Esophagus squamous epithelium (tissue), 4 donors: Measurements from ENCODE around the gene CEMP1.

ENCODE experiments used
- CTCF ChIP-seq, 6 experiments: fragments of 450-650 bp in 4 of 6; fragments of 200-600 bp in 2 of 6; sonication (generic) in 2 of 6; IDR thresholded peaks; one replicate each; pipeline ENCODE4 v1.5.1; 2016 to 2019; ENCODE audit warnings: antibody characterized with exemption in 6 of 6, mild to moderate bottlenecking in 4 of 6, moderate library complexity in 4 of 6
- POLR2A ChIP-seq, 4 donors: fragments of 450-650 bp; IDR thresholded peaks; one replicate each; pipeline ENCODE4 v1.6.1; 2017; ENCODE audit warnings: antibody characterized with exemption in 4 of 4, mild to moderate bottlenecking in 4 of 4, moderate library complexity in 3 of 4

DNA sequence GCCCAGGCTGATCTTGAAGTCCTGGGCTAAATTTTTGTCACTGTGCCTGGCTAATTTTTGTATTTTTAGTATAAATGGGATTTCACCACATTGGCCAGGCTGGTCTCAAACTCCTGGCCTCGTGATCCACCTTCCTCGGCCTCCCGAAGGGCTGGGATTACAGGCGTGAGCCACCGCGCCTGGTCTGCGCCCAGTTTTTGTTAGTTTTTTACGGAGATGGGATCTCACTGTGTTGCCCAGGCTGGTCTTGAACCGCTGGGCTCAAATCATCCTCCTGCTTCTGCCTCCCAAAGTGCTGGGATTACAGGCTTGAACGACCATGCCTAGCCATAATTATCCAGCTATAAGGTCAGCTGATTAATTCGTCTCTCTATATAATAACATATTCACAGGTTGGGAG, 2.7 kb upstream of the CEMP1 start:
- TF ChIP-seq POLR2A (IDR thresholded peaks at IDR 0.05) (no peak), CTCF (IDR thresholded peaks at IDR 0.05) (no peak)
